ENCODE results near the gene EFNA2. TPM values are rescaled to one million over a fixed set of nuclear protein-coding genes. Genes with fewer than 3 reads are reported as not detected.
A peak's percentile ranks its signal among the peaks of the same experiment; 100 is the strongest.

EFNA2 gene
- polyA plus RNA-seq, 2 of the 4 experiments (the other 2 are of a cell fraction), result 0.16 to 1.3 TPM

GRCh38 chr19:1283917-1284292, 1.8 kb upstream of the EFNA2 start:
- CTCF ChIA-PET, result interaction anchor here (0.8 to 1.9 kb wide), 4 partner anchors 10 to 161 kb away, joined by 3 to 6 read pairs (median 4); no protein-coding TSS in a partner anchor
- Histone ChIP-seq H3K4me2 (no peak overlapping the region), H3K4me1 (peaks cover 11% of the 10 kb centered on the region; the same call in 2 of the 3 replicates), H3K9me3 (no peaks in the 10 kb centered on the region), H3K4me3 (no peak overlapping the region), H3K27ac (no peak overlapping the region)
- TF ChIP-seq PHF8 (IDR thresholded peaks at IDR 0.05; ENCODE audit: borderline replicate concordance, low read depth) (no peak), HOXB5 (CRISPR knock-in tag; IDR thresholded peaks at IDR 0.05) (no peak), EP300 (IDR thresholded peaks at IDR 0.05) (no peak), CTCF (IDR thresholded peaks at IDR 0.05) (no peak), FOXS1 (CRISPR knock-in tag; IDR thresholded peaks at IDR 0.05) (no peak), TP53 (CRISPR knock-in tag; IDR thresholded peaks at IDR 0.05) (no peak), KDM5A (IDR thresholded peaks at IDR 0.05) (no peak), RARB (CRISPR knock-in tag; IDR thresholded peaks at IDR 0.05) (no peak), RCOR1 (IDR thresholded peaks at IDR 0.05; ENCODE audit: low read depth, low read length) (no peak), HEYL (CRISPR knock-in tag; IDR thresholded peaks at IDR 0.05) (no peak), E2F6 (IDR thresholded peaks at IDR 0.05; ENCODE audit: borderline replicate concordance, low read depth) (no peak), FOSL2 (IDR thresholded peaks at IDR 0.05) (no peak), FOSL2 (CRISPR knock-in tag; IDR thresholded peaks at IDR 0.05) (no peak), KDM1A (IDR thresholded peaks at IDR 0.05; ENCODE audit: low read depth) (no peak), PBX3 (IDR thresholded peaks at IDR 0.05) (no peak), RNF2 (IDR thresholded peaks at IDR 0.05; ENCODE audit: borderline replicate concordance, low read depth) (no peak), ZC3H11A (IDR thresholded peaks at IDR 0.05) (no peak)
- TF ChIP-seq, protein P1, sequence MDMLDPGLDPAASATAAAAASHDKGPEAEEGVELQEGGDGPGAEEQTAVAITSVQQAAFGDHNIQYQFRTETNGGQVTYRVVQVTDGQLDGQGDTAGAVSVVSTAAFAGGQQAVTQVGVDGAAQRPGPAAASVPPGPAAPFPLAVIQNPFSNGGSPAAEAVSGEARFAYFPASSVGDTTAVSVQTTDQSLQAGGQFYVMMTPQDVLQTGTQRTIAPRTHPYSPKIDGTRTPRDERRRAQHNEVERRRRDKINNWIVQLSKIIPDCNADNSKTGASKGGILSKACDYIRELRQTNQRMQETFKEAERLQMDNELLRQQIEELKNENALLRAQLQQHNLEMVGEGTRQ (IDR thresholded peaks at IDR 0.05), result no peak
- no CpG with 5 or more reads among the region's 12 CpGs for WGBS (ENCODE audit: missing lambda C conversion rate)
- no peak for DNase-seq (ENCODE audit: low read depth in 1 of 2, low spot score in 1 of 2)
- POLR2A ChIA-PET, result interaction anchor here (1.0 to 1.6 kb wide), 2 partner anchors 9 to 15 kb away, joined by 4 read pairs; partner anchors contain the start of genes CIRBP and FAM174C
- ATAC-seq, result no peak; a peak in 1 of 6 replicates
- FAIRE-seq, result no peak

DNA sequence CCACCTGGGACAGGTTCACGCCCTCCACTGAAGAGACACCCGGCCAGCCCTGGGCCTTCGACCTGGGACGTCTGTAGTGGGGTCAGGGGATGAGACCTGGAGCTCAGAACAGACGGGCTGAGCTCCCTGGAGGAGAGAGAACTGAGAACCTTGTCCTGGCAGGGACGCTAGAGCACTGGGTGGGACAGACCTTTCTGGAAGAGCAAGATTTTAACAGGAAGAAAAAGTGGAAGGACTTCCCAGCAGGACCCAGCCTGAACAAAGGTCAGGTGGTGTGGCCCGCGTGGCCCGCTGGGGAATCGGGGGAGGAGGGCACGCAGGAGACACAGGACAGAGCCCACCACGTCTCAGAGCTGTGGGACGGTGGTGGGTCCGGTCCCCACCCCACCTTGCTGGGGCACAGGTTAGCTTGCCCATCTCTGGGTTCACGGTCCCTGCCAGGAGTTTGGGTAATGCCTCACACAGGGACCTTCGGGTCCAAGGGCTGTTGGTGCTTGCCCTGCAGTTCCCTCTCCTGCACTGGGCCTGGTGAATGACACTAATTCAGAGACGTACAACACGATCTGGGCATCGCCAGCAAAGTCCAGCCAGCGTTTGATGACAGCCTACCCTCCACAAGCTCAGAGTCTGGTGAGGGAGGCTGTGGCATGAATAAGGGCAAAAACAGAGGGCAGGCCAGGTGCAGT, 1.2 kb upstream of the EFNA2 start:
- CTCF ChIA-PET, result interaction anchor here (0.5 to 1.9 kb wide), 6 partner anchors 9 to 227 kb away, joined by 3 to 6 read pairs (median 4); no protein-coding TSS in a partner anchor
- 49% methylated on average over 11 of the region's 20 CpGs for WGBS (ENCODE audit: missing lambda C conversion rate)
- Histone ChIP-seq H3K4me2 (no peak overlapping the region), H3K27ac (peak overlapping the region in 1 of 2 experiments; percentile 3; a peak in 1 of 6 replicates), H3K4me1 (peaks cover 11% of the 10 kb centered on the region; the same call in 2 of the 3 replicates), H3K9me3 (no peaks in the 10 kb centered on the region), H3K4me3 (no peak overlapping the region)
- FAIRE-seq (no peak), DNase-seq (ENCODE audit: low read depth in 1 of 2, low spot score in 1 of 2) (no peak), ATAC-seq (peak in 1 of 2 experiments; percentile 8; a peak in 2 of 6 replicates)
- no peak for TF ChIP-seq ZC3H11A (IDR thresholded peaks at IDR 0.05)
- TF ChIP-seq EHMT2 (IDR thresholded peaks at IDR 0.05; ENCODE audit: low read depth), result no peak
- TF ChIP-seq CTCF (IDR thresholded peaks at IDR 0.05), result no peak
- POLR2A ChIA-PET, result interaction anchor here (1.0 to 1.6 kb wide), 2 partner anchors 9 to 15 kb away, joined by 4 read pairs; partner anchors contain the start of genes CIRBP and FAM174C

Measured in A549 (cell line).